ENCODE measurements around the gene DNM2. TPM values are rescaled to one million over a fixed set of nuclear protein-coding genes. Genes with fewer than 3 reads are reported as not detected.
"Not testable (repeated sequence)": the region's sequence is repeated elsewhere in the genome, so short reads cannot be mapped to it uniquely, and the experiment has no call there.

DNM2 gene
- total RNA-seq, 1 donor from 2014 or later = 156 TPM

- H3K27me3 ChIP-seq (ENCODE audit: low read depth) = peaks cover 14% of the 10 kb centered on the region
- TF ChIP-seq CTCF (IDR thresholded peaks at IDR 0.05; ENCODE audit: borderline replicate concordance) = no peak
Observed at GRCh38 chr19:10854350-10855089, 136.6 kb downstream of the DNM2 start.

GRCh38 chr19:10855879-10856522 is 138.1 kb downstream of the DNM2 start:
- H3K27ac ChIP-seq (replicated peaks) = no peak overlapping the region
- H3K36me3 ChIP-seq = no peaks in the 10 kb centered on the region
- no peak overlapping the region for H3K4me3 ChIP-seq
- no peaks in the 10 kb centered on the region for H3K9me3 ChIP-seq (replicated peaks)
- intact Hi-C loops (cut with micrococcal nuclease) = no loop called here
- TF ChIP-seq CTCF (IDR thresholded peaks at IDR 0.05; ENCODE audit: borderline replicate concordance) = peak; percentile 46
- DNase-seq = no peak
- H3K27me3 ChIP-seq (ENCODE audit: low read depth) = no peaks in the 10 kb centered on the region
- no peaks in the 10 kb centered on the region for H3K4me1 ChIP-seq

More at GRCh38 chr19:10854350-10855089, 136.6 kb downstream of the DNM2 start:
- Histone ChIP-seq H3K4me3 (no peak overlapping the region), H3K9me3 (replicated peaks) (no peaks in the 10 kb centered on the region), H3K36me3 (no peaks in the 10 kb centered on the region), H3K4me1 (no peaks in the 10 kb centered on the region), H3K27ac (replicated peaks) (no peak overlapping the region)
- DNase-seq = no peak
- intact Hi-C loops (cut with micrococcal nuclease) = no loop called here

GRCh38 chr19:10856899-10857298 is 139.0 kb downstream of the DNM2 start:
- H3K4me3 ChIP-seq; H3K36me3 ChIP-seq; H3K27ac ChIP-seq (replicated peaks); H3K4me1 ChIP-seq; H3K9me3 ChIP-seq (replicated peaks); H3K27me3 ChIP-seq (ENCODE audit: low read depth); intact Hi-C loops (cut with micrococcal nuclease); DNase-seq: not testable (repeated sequence)

- H3K4me1 ChIP-seq = no peaks in the 10 kb centered on the region
- no peaks in the 10 kb centered on the region for H3K36me3 ChIP-seq
- no peak overlapping the region for H3K4me3 ChIP-seq
- no peak overlapping the region for H3K27ac ChIP-seq (replicated peaks)
- peak; percentile 58 for TF ChIP-seq CTCF (IDR thresholded peaks at IDR 0.05; ENCODE audit: borderline replicate concordance)
- no peaks in the 10 kb centered on the region for H3K27me3 ChIP-seq (ENCODE audit: low read depth)
- intact Hi-C loops (cut with micrococcal nuclease) = no loop called here
- H3K9me3 ChIP-seq (replicated peaks) = no peaks in the 10 kb centered on the region
- DNase-seq = no peak
Observed at GRCh38 chr19:10858204-10858828, 140.4 kb downstream of the DNM2 start.

GRCh38 chr19:10861103-10861651 is 143.3 kb downstream of the DNM2 start:
- no peaks in the 10 kb centered on the region for H3K9me3 ChIP-seq (replicated peaks)
- no peak for DNase-seq
- peaks cover 4% of the 10 kb centered on the region for H3K4me1 ChIP-seq
- H3K27ac ChIP-seq (replicated peaks) = no peak overlapping the region
- no peak overlapping the region for H3K4me3 ChIP-seq
- TF ChIP-seq CTCF (IDR thresholded peaks at IDR 0.05; ENCODE audit: borderline replicate concordance) = peak; percentile 38
- H3K36me3 ChIP-seq = no peaks in the 10 kb centered on the region
- H3K27me3 ChIP-seq (ENCODE audit: low read depth) = no peaks in the 10 kb centered on the region
- intact Hi-C loops (cut with micrococcal nuclease) = loop anchor here (10.0 kb wide), 1 partner anchor 86 kb away; no protein-coding TSS in a partner anchor

Data from left ventricle myocardium inferior (tissue), 1 donor.